HCT116 (cell line): ENCODE data around the gene TBX3.

Source experiments
- ATF3 ChIP-seq: IDR thresholded peaks from 2 replicates; pipeline ENCODE4 v1.6.1; 2012
- CEBPB ChIP-seq: IDR thresholded peaks from 2 replicates; pipeline ENCODE4 v1.6.1; 2012; ENCODE audit warnings: low read depth
- CTCF ChIP-seq, 3 experiments: fragments of 200-600 bp in 1 of 3; sonication (generic) in 1 of 3; IDR thresholded peaks in 2 of 3; conservative IDR thresholded peaks in 1 of 3; 2 replicates each; pipeline ENCODE4 v1.5.1; 2012 to 2017; ENCODE audit warnings: low read depth in 2 of 3, low read length in 2 of 3, antibody characterized with exemption in 1 of 3, borderline replicate concordance in 1 of 3, control low read depth in 1 of 3, mild to moderate bottlenecking in 1 of 3, mixed read lengths in 1 of 3, mixed run types in 1 of 3, moderate library complexity in 1 of 3; ENCODE audit not compliant: insufficient read depth in 1 of 3
- EZH2 ChIP-seq: fragments of 200-600 bp; sonication (generic); IDR thresholded peaks from 2 replicates; pipeline ENCODE4 v1.6.1; 2017; ENCODE audit warnings: antibody characterized with exemption, mixed run types
- EZH2phosphoT487 ChIP-seq: fragments of 200-600 bp; IDR thresholded peaks from 2 replicates; pipeline ENCODE4 v1.6.1; 2018; ENCODE audit warnings: antibody characterized with exemption, borderline replicate concordance
- MAX ChIP-seq: IDR thresholded peaks from 2 replicates; pipeline ENCODE4 v1.6.1; 2012
- POLR2A ChIP-seq: IDR thresholded peaks from 2 replicates; pipeline ENCODE4 v1.7.0; 2011; ENCODE audit warnings: borderline replicate concordance; ENCODE audit not compliant: insufficient read depth, insufficient read length; ENCODE audit errors: extremely low read depth
- POLR2AphosphoS5 ChIP-seq: IDR thresholded peaks from 2 replicates; pipeline ENCODE4 v1.6.1; 2011; ENCODE audit warnings: mild to moderate bottlenecking, low read depth, low read length, moderate library complexity
- SRF ChIP-seq: IDR thresholded peaks from 2 replicates; pipeline ENCODE4 v1.6.1; 2012; ENCODE audit warnings: low read depth
- TCF7L2 ChIP-seq: IDR thresholded peaks from 2 replicates; pipeline ENCODE4 v1.7.0; 2011; ENCODE audit warnings: borderline replicate concordance, inconsistent platforms; ENCODE audit not compliant: insufficient read depth, insufficient read length; ENCODE audit errors: extremely low read depth
- YY1 ChIP-seq: IDR thresholded peaks from 2 replicates; pipeline ENCODE4 v1.6.1; 2011; ENCODE audit warnings: low read length, low read depth, moderate library complexity, mild to moderate bottlenecking; ENCODE audit not compliant: insufficient replicate concordance; ENCODE audit errors: extremely low read depth
- ZBTB33 ChIP-seq: IDR thresholded peaks from 2 replicates; pipeline ENCODE4 v1.6.1; 2011; ENCODE audit warnings: mild to moderate bottlenecking, low read length, moderate library complexity; ENCODE audit not compliant: insufficient replicate concordance; ENCODE audit errors: extremely low read depth

- TF ChIP-seq CTCF (IDR thresholded peaks at IDR 0.05 in 2 of 3, conservative IDR thresholded peaks at IDR 0.05 in 1 of 3; ENCODE audit: borderline replicate concordance in 1 of 3, insufficient read depth in 1 of 3, low read depth in 2 of 3, low read length in 2 of 3) = no peak
- no peak for TF ChIP-seq YY1
- no peak for TF ChIP-seq MAX
- TF ChIP-seq POLR2A = no peak
- no peak for TF ChIP-seq ATF3
- no peak for TF ChIP-seq EZH2
- no peak for TF ChIP-seq SRF
- no peak for TF ChIP-seq EZH2phosphoT487
- TF ChIP-seq TCF7L2 = no peak
- no peak for TF ChIP-seq CEBPB
- TF ChIP-seq ZBTB33 = no peak
- no peak for TF ChIP-seq POLR2AphosphoS5
These were observed 18.3 kb downstream of the TBX3 start for GRCh38 chr12:114665411-114666260.
